Psoas muscle (tissue), 8 donors: ENCODE measurements around the gene PDE8B. TPM values are rescaled to one million over a fixed set of nuclear protein-coding genes. Genes with fewer than 3 reads are reported as not detected.
"Not testable (repeated sequence)": the region's sequence is repeated elsewhere in the genome, so short reads cannot be mapped to it uniquely, and the experiment has no call there.

Experiments
- ATAC-seq, 4 donors: fragments of 200-7000 bp; cut with Tn5 transposase; one replicate each; pipeline ENCODE4 v1.9.1; 2020; ENCODE audit warnings: moderate library complexity in 3 of 4, mild to moderate bottlenecking in 2 of 4
- DNase-seq, 2 donors: peaks; one replicate each; pipeline ENCODE4 v3.0.0-alpha.2; 2020
- H3K27ac ChIP-seq: fragments of 200-600 bp; one replicate; pipeline ENCODE4 v1.8.0; 2022
- H3K27me3 ChIP-seq, 3 donors: fragments of 200-600 bp in 1 of 3; one replicate each; pipeline versions ENCODE4 v1.6.1 to v1.8.0; 2013 to 2022; ENCODE audit warnings: low read length in 2 of 3, mild to moderate bottlenecking in 2 of 3, moderate library complexity in 1 of 3; ENCODE audit not compliant: insufficient read depth in 3 of 3
- H3K36me3 ChIP-seq, 2 donors: fragments of 200-600 bp in 1 of 2; one replicate each; pipeline versions ENCODE4 v1.6.1 to v1.8.0; 2013 to 2022; ENCODE audit warnings: low read depth in 1 of 2, mild to moderate bottlenecking in 1 of 2, moderate library complexity in 1 of 2; ENCODE audit not compliant: insufficient read depth in 1 of 2
- H3K4me1 ChIP-seq: fragments of 200-600 bp; one replicate; pipeline ENCODE4 v1.8.0; 2022
- H3K4me3 ChIP-seq: fragments of 200-600 bp; one replicate; pipeline ENCODE4 v1.8.0; 2022; ENCODE audit warnings: mild to moderate bottlenecking
- H3K9me3 ChIP-seq: fragments of 200-600 bp; one replicate; pipeline ENCODE4 v1.8.0; 2022
- CTCF ChIP-seq: fragments of 200-600 bp; IDR thresholded peaks from one replicate; pipeline ENCODE4 v1.8.0; 2022; ENCODE audit warnings: antibody characterized with exemption
- WGBS, 3 donors: extraction: QIAGEN DNeasy Blood & Tissue Kit; methylation state at CpG; one replicate each; pipeline versions ENCODE4 v1.1.6 to v1.1.7; 2013; 5-methylcytosine and 5-hydroxymethylcytosine counted together
- intact Hi-C, 2 donors: fragments of 100-400 bp; cut with DNase I; formaldehyde crosslinking; loops; one replicate each; pipeline versions ENCODE4 v1.11.0 to v1.14.2; 2022
- polyA plus RNA-seq, 3 donors: library from polyadenylated mRNA; stranded (reverse); fragments of 200-250 nt; gene quantifications; one replicate each; pipeline ENCODE4 v1.2.3, GENCODE V29; 2013
- total RNA-seq, 4 donors: library from RNA; stranded (reverse); fragmentation: NEBNext Ultra II Directional in 2 of 4; extraction: Animal tissue kit (Norgen Biotek cat#: 25700) in 2 of 4; gene quantifications; one replicate each; pipeline versions ENCODE4 v1.2.1 to v1.2.4, GENCODE V29; 2021 to 2023
- donor health status: healthy with polysubstance abuse.
- donor health status: DM: no; HTN: no; CAD: no; lungs with moderate emphysema.
- donor health status: Bipolar disorder and iron deficiency.
- donor health status: healthy.
- donor health status: DM: yes; HTN: yes; CAD: no.
- donor health status: DM: no; HTN: no; CAD: no.
- donor health status: DM: no; HTN: no; CAD: no.
- donor health status: DM: yes; HTN: yes; CAD: no.

PDE8B gene
- total and polyA plus RNA-seq, 7 donors = 0.12 to 2.9 (median 0.46) TPM

GRCh38 chr5:77452351-77452750 is 241.9 kb downstream of the PDE8B start:
- no peaks in the 10 kb centered on the region for H3K27me3 ChIP-seq
- no peak for TF ChIP-seq CTCF
- H3K4me3 ChIP-seq = no peak overlapping the region
- ATAC-seq (no peak), DNase-seq (no peak)
- WGBS, 3 donors = 66 to 97% (median 85%) methylated on average over 1 of the region's 1 CpG
- peaks cover 6 to 62% of the 10 kb centered on the region in 2 donors for H3K36me3 ChIP-seq
- intact Hi-C loops = no loop called here
- H3K9me3 ChIP-seq = no peaks in the 10 kb centered on the region
- H3K27ac ChIP-seq = no peak overlapping the region
- no peaks in the 10 kb centered on the region for H3K4me1 ChIP-seq

GRCh38 chr5:77454123-77454522 is 243.6 kb downstream of the PDE8B start:
- ATAC-seq (no peak), DNase-seq (no peak)
- Histone ChIP-seq H3K9me3 (no peaks in the 10 kb centered on the region), H3K36me3 (peaks cover 0 to 48% of the 10 kb centered on the region in 2 donors), H3K27me3 (no peaks in the 10 kb centered on the region), H3K4me3 (no peak overlapping the region), H3K4me1 (no peaks in the 10 kb centered on the region), H3K27ac (no peak overlapping the region)
- no peak for TF ChIP-seq CTCF
- 92 to 96% (median 96%) methylated on average over 3 of the region's 3 CpGs for WGBS, 3 donors
- intact Hi-C loops = no loop called here

- H3K4me3 ChIP-seq = no peak overlapping the region
- no peak for TF ChIP-seq CTCF
- DNase-seq (no peak), ATAC-seq (no peak)
- peaks cover 2 to 17% of the 10 kb centered on the region in 2 donors for H3K36me3 ChIP-seq
- intact Hi-C loops = no loop called here
- no peaks in the 10 kb centered on the region for H3K4me1 ChIP-seq
- no peaks in the 10 kb centered on the region for H3K9me3 ChIP-seq
- WGBS, 3 donors = 97% methylated on average over 5 of the region's 5 CpGs
- no peaks in the 10 kb centered on the region for H3K27me3 ChIP-seq
- H3K27ac ChIP-seq = no peak overlapping the region
Measured at GRCh38 chr5:77461287-77461686, 250.8 kb downstream of the PDE8B start.

- Histone ChIP-seq H3K36me3 (peaks cover 2 to 17% of the 10 kb centered on the region in 2 donors), H3K27ac (no peak overlapping the region), H3K27me3 (no peaks in the 10 kb centered on the region), H3K9me3 (no peaks in the 10 kb centered on the region), H3K4me3 (no peak overlapping the region), H3K4me1 (no peaks in the 10 kb centered on the region)
- no peak for TF ChIP-seq CTCF
- no peak for ATAC-seq
- no peak for DNase-seq
- WGBS, 3 donors = 98 to 100% (median 98%) methylated on average over 1 of the region's 1 CpG
- intact Hi-C loops = no loop called here
Measured at GRCh38 chr5:77463905-77464304, 253.4 kb downstream of the PDE8B start.

- H3K27ac ChIP-seq, intact Hi-C loops: not testable (repeated sequence)
- 89 to 100% (median 98%) methylated on average over 3 of the region's 3 CpGs for WGBS, 3 donors
Measured at GRCh38 chr5:77468875-77469274, 258.4 kb downstream of the PDE8B start.

GRCh38 chr5:77475041-77475440 is 264.6 kb downstream of the PDE8B start:
- H3K4me1 ChIP-seq, H3K36me3 ChIP-seq, ATAC-seq, H3K4me3 ChIP-seq, H3K27me3 ChIP-seq, H3K9me3 ChIP-seq, H3K27ac ChIP-seq, intact Hi-C loops, DNase-seq: not testable (repeated sequence)
- WGBS, 3 donors = 93 to 99% (median 96%) methylated on average over 9 to 11 of the region's 11 CpGs

More at GRCh38 chr5:77468875-77469274, 258.4 kb downstream of the PDE8B start:
- H3K4me3 ChIP-seq, ATAC-seq, H3K36me3 ChIP-seq, DNase-seq, H3K4me1 ChIP-seq, H3K27me3 ChIP-seq, H3K9me3 ChIP-seq: not testable (repeated sequence)
